ENCODE data around the gene ZDHHC3.
"Not testable (repeated sequence)": the region's sequence is repeated elsewhere in the genome, so short reads cannot be mapped to it uniquely, and the experiment has no call there.

The ZDHHC3 gene

GRCh38 chr3:44954304-44954703 is 21.7 kb downstream of the ZDHHC3 start:
- Histone ChIP-seq H3K4me1 (ENCODE audit: insufficient read depth, low read length) (no peaks in the 10 kb centered on the region), H3K27me3 (ENCODE audit: insufficient read depth, low read length, poor library complexity) (no peaks in the 10 kb centered on the region), H3K4me2 (ENCODE audit: insufficient read depth, low read length) (no peak overlapping the region), H3K36me3 (ENCODE audit: insufficient read depth, low read length) (peaks cover 49% of the 10 kb centered on the region), H3K4me3 (ENCODE audit: low read depth in 1 of 2, low read length in 2 of 2) (no peak overlapping the region), H2AFZ (ENCODE audit: low read depth, low read length) (no peak overlapping the region), H3K9ac (ENCODE audit: low read depth, low read length) (no peak overlapping the region), H3K79me2 (ENCODE audit: insufficient read depth, low read length) (0 out of 2 replicates have a peak, but pooled peaks cover 3% of the 10 kb centered on the region), H4K20me1 (ENCODE audit: insufficient read depth, low read length) (peaks cover 19% of the 10 kb centered on the region; the same call in 1 of the 2 replicates), H3K9me3 (ENCODE audit: insufficient read depth, low read length, severe bottlenecking) (no peaks in the 10 kb centered on the region), H3K27ac (ENCODE audit: low read length) (no peak overlapping the region)
- no peak for ATAC-seq (ENCODE audit: insufficient read depth, low read depth)
- TF ChIP-seq EZH2 (IDR thresholded peaks at IDR 0.05; ENCODE audit: borderline replicate concordance, low read depth, low read length, severe bottlenecking) = no peak
- TF ChIP-seq, protein P1, sequence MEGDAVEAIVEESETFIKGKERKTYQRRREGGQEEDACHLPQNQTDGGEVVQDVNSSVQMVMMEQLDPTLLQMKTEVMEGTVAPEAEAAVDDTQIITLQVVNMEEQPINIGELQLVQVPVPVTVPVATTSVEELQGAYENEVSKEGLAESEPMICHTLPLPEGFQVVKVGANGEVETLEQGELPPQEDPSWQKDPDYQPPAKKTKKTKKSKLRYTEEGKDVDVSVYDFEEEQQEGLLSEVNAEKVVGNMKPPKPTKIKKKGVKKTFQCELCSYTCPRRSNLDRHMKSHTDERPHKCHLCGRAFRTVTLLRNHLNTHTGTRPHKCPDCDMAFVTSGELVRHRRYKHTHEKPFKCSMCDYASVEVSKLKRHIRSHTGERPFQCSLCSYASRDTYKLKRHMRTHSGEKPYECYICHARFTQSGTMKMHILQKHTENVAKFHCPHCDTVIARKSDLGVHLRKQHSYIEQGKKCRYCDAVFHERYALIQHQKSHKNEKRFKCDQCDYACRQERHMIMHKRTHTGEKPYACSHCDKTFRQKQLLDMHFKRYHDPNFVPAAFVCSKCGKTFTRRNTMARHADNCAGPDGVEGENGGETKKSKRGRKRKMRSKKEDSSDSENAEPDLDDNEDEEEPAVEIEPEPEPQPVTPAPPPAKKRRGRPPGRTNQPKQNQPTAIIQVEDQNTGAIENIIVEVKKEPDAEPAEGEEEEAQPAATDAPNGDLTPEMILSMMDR (IDR thresholded peaks at IDR 0.05; ENCODE audit: borderline replicate concordance, extremely low read depth, low read length, poor library complexity, severe bottlenecking) = no peak
- no peak for DNase-seq

GRCh38 chr3:44952689-44953088 is 23.3 kb downstream of the ZDHHC3 start:
- Histone ChIP-seq H3K4me1 (ENCODE audit: insufficient read depth, low read length) (no peaks in the 10 kb centered on the region), H3K4me2 (ENCODE audit: insufficient read depth, low read length) (no peak overlapping the region), H2AFZ (ENCODE audit: low read depth, low read length) (no peak overlapping the region), H3K27me3 (ENCODE audit: insufficient read depth, low read length, poor library complexity) (no peaks in the 10 kb centered on the region), H3K27ac (ENCODE audit: low read length) (no peak overlapping the region), H3K36me3 (ENCODE audit: insufficient read depth, low read length) (peaks cover 33% of the 10 kb centered on the region), H3K9ac (ENCODE audit: low read depth, low read length) (no peak overlapping the region), H4K20me1 (ENCODE audit: insufficient read depth, low read length) (peaks cover 18% of the 10 kb centered on the region; the same call in 1 of the 2 replicates), H3K9me3 (ENCODE audit: insufficient read depth, low read length, severe bottlenecking) (no peaks in the 10 kb centered on the region), H3K4me3 (ENCODE audit: low read depth in 1 of 2, low read length in 2 of 2) (no peak overlapping the region), H3K79me2 (ENCODE audit: insufficient read depth, low read length) (peaks cover 3% of the 10 kb centered on the region; the same call in 1 of the 2 replicates)
- no peak for DNase-seq
- TF ChIP-seq, protein P1 (IDR thresholded peaks at IDR 0.05; ENCODE audit: borderline replicate concordance, extremely low read depth, low read length, poor library complexity, severe bottlenecking) = no peak
- TF ChIP-seq EZH2 (IDR thresholded peaks at IDR 0.05; ENCODE audit: borderline replicate concordance, low read depth, low read length, severe bottlenecking) = no peak
- ATAC-seq (ENCODE audit: insufficient read depth, low read depth) = no peak

GRCh38 chr3:44950275-44950734 is 25.7 kb downstream of the ZDHHC3 start:
- peaks cover 22% of the 10 kb centered on the region; the same call in 1 of the 2 replicates for H4K20me1 ChIP-seq (ENCODE audit: insufficient read depth, low read length)
- no peak overlapping the region for H3K27ac ChIP-seq (ENCODE audit: low read length)
- no peaks in the 10 kb centered on the region for H3K4me1 ChIP-seq (ENCODE audit: insufficient read depth, low read length)

GRCh38 chr3:44949770-44950169 is 26.2 kb downstream of the ZDHHC3 start:
- not testable (repeated sequence) for H3K27ac ChIP-seq (ENCODE audit: low read length); H3K9ac ChIP-seq (ENCODE audit: low read depth, low read length)

More at GRCh38 chr3:44950275-44950734, 25.7 kb downstream of the ZDHHC3 start:
- Histone ChIP-seq H3K36me3 (ENCODE audit: insufficient read depth, low read length) (peaks cover 25% of the 10 kb centered on the region), H3K4me2 (ENCODE audit: insufficient read depth, low read length) (no peak overlapping the region), H2AFZ (ENCODE audit: low read depth, low read length) (no peak overlapping the region), H3K4me3 (ENCODE audit: low read depth in 1 of 2, low read length in 2 of 2) (no peak overlapping the region), H3K79me2 (ENCODE audit: insufficient read depth, low read length) (peaks cover 3% of the 10 kb centered on the region; the same call in 1 of the 2 replicates), H3K27me3 (ENCODE audit: insufficient read depth, low read length, poor library complexity) (no peaks in the 10 kb centered on the region), H3K9ac (ENCODE audit: low read depth, low read length) (no peak overlapping the region), H3K9me3 (ENCODE audit: insufficient read depth, low read length, severe bottlenecking) (no peaks in the 10 kb centered on the region)
- no peak for DNase-seq
- ATAC-seq (ENCODE audit: insufficient read depth, low read depth) = no peak
- no peak for TF ChIP-seq EZH2 (IDR thresholded peaks at IDR 0.05; ENCODE audit: borderline replicate concordance, low read depth, low read length, severe bottlenecking)
- TF ChIP-seq, protein P1 (IDR thresholded peaks at IDR 0.05; ENCODE audit: borderline replicate concordance, extremely low read depth, low read length, poor library complexity, severe bottlenecking) = no peak

More at GRCh38 chr3:44949770-44950169, 26.2 kb downstream of the ZDHHC3 start:
- H3K4me1 ChIP-seq (ENCODE audit: insufficient read depth, low read length); DNase-seq; H3K4me2 ChIP-seq (ENCODE audit: insufficient read depth, low read length); H3K4me3 ChIP-seq (ENCODE audit: low read depth in 1 of 2, low read length in 2 of 2); H3K79me2 ChIP-seq (ENCODE audit: insufficient read depth, low read length); H2AFZ ChIP-seq (ENCODE audit: low read depth, low read length); H3K9me3 ChIP-seq (ENCODE audit: insufficient read depth, low read length, severe bottlenecking); ATAC-seq (ENCODE audit: insufficient read depth, low read depth); H3K27me3 ChIP-seq (ENCODE audit: insufficient read depth, low read length, poor library complexity): not testable (repeated sequence)
- peaks cover 22% of the 10 kb centered on the region; the same call in 1 of the 2 replicates for H4K20me1 ChIP-seq (ENCODE audit: insufficient read depth, low read length)
- peaks cover 28% of the 10 kb centered on the region for H3K36me3 ChIP-seq (ENCODE audit: insufficient read depth, low read length)

Data from DND-41 (cell line).